Measurements from ENCODE around the gene CSAG3.
"Not testable (repeated sequence)": the region's sequence is repeated elsewhere in the genome, so short reads cannot be mapped to it uniquely, and the experiment has no call there.

Gene CSAG3

GRCh38 chrX:152738560-152738959 lies 20.5 kb upstream of the CSAG3 start:
- ChIA-PET CTCF (no interaction called here), POLR2A (ENCODE audit: low non-redundant PET) (no interaction called here)
- no peak overlapping the region for H3K27ac ChIP-seq
- DNase-seq (ENCODE audit: low spot score), result no peak
- TF ChIP-seq CTCF (conservative IDR thresholded peaks at IDR 0.05; ENCODE audit: low read depth), result no peak

- CTCF ChIA-PET; POLR2A ChIA-PET (ENCODE audit: low non-redundant PET); DNase-seq (ENCODE audit: low spot score): not testable (repeated sequence)
Measured at GRCh38 chrX:152753686-152754650, 5.0 kb upstream of the CSAG3 start, which contains the start of gene MAGEA2. Gene MAGEA2, minus strand, starts transcription at chrX:152753842. Its CDS starts 2,479 bp downstream, at chrX:152751363.

DNA sequence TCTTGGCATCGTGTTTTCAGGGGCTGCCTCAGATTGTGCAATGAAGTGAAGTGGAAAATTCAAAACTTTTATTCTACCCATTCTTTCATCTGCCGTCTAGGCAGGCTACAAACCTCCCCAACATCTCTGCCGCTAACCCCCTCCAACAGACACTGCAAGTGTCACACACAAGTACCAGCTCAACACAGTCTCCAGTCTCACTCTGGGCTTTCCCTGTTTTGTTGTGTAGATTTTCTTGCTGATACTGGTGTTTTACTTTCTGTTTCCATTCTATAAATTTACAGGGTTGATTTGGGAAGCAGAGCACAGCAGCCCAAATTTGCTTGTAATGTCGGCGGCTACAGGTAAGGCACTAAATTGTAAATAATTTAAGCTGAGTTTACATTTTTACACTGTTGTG lies 4.1 kb upstream of the CSAG3 start:
- CTCF ChIA-PET; H3K27ac ChIP-seq; POLR2A ChIA-PET (ENCODE audit: low non-redundant PET); DNase-seq (ENCODE audit: low spot score): not testable (repeated sequence)

More at GRCh38 chrX:152753686-152754650, 5.0 kb upstream of the CSAG3 start, which contains the start of gene MAGEA2:
- not testable (repeated sequence) for H3K27ac ChIP-seq

GRCh38 chrX:152759544-152759943 lies 526 bp downstream of the CSAG3 start:
- H3K27ac ChIP-seq; DNase-seq (ENCODE audit: low spot score); POLR2A ChIA-PET (ENCODE audit: low non-redundant PET); CTCF ChIA-PET: not testable (repeated sequence)

GRCh38 chrX:152761582-152761981 lies 2.6 kb downstream of the CSAG3 start:
- H3K27ac ChIP-seq; CTCF ChIA-PET; DNase-seq (ENCODE audit: low spot score); POLR2A ChIA-PET (ENCODE audit: low non-redundant PET): not testable (repeated sequence)

GRCh38 chrX:152766562-152766961 lies 7.5 kb downstream of the CSAG3 start:
- CTCF ChIA-PET; POLR2A ChIA-PET (ENCODE audit: low non-redundant PET): not testable (repeated sequence)

DNA sequence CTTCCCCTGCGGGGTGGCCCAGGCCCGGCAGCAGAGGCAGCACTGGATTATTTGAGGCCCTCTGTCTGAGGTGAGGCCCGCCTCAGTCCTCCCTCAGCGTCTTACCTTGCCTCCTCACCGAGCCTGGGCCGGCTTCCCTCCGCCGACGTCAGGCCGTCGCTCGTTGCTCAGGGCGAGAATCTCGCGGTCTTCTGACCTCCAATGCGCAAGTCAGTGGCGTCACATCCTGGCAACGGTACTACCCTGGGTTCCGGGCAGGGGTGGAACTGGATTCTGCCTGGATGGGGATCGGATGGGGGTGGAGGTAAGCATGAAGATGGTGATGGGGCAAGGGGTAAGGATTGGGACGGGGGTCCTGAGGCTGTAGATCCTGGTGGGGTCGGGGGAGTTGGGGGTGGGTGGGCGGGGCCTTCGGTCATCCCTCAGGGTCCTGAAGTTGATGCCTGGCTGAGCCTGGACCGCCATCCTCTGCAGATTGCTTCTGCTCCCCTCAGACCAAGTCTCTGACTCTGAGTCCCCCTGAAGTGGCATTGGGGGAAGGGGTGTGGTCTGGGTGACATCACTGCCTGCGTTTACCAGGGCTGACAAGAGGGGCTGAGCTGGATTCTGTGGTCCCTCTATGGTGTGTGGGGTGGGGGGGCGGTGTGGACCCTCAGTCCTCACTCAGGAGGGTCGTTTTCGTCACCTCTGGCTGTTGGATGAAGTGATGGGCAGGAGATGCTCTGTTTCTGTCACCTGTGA lies 10.7 kb downstream of the CSAG3 start, which contains the start of gene MAGEA6:
TSS of gene MAGEA6 (minus strand) at position 141 of the 741 bp plus-strand sequence. CDS start 2,039 bp downstream, outside the sequence.
- POLR2A ChIA-PET (ENCODE audit: low non-redundant PET); H3K27ac ChIP-seq; DNase-seq (ENCODE audit: low spot score); CTCF ChIA-PET: not testable (repeated sequence)

More at GRCh38 chrX:152766562-152766961, 7.5 kb downstream of the CSAG3 start:
- DNase-seq (ENCODE audit: low spot score); H3K27ac ChIP-seq: not testable (repeated sequence)

- DNase-seq (ENCODE audit: low spot score); H3K27ac ChIP-seq; CTCF ChIA-PET; POLR2A ChIA-PET (ENCODE audit: low non-redundant PET): not testable (repeated sequence)
Measured at GRCh38 chrX:152787062-152787461, 28.0 kb downstream of the CSAG3 start.

- H3K27ac ChIP-seq, result no peak overlapping the region
- ChIA-PET CTCF (no interaction called here), POLR2A (ENCODE audit: low non-redundant PET) (no interaction called here)
- no peak for DNase-seq (ENCODE audit: low spot score)
- TF ChIP-seq CTCF (conservative IDR thresholded peaks at IDR 0.05; ENCODE audit: low read depth), result no peak
Measured at GRCh38 chrX:152798945-152799344, 39.9 kb downstream of the CSAG3 start.

DNA sequence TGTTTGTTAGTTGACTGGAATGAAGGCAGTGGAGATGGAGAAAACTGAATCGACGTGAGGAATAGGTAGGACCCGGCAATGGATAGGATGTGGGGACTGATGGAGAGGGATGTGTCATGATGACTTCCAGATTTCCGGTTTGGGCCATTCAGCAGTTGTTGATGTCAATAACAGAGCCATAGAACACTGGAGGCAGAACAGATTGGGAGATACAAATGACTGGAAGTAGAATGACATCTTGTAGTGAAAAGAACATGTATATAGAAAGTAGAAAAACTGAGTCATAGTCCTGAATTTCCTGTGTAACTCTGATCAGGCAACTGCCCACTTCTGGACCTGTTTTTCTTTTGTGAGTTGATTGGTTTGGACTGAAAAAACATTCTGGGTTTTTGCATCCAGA lies 47.0 kb downstream of the CSAG3 start:
- CTCF ChIA-PET, result interaction anchor here (0.6 kb wide), 1 partner anchor 164 kb away, joined by 3 read pairs; no protein-coding TSS in a partner anchor
- no peak overlapping the region for H3K27ac ChIP-seq
- no peak for DNase-seq (ENCODE audit: low spot score)
- TF ChIP-seq CTCF (conservative IDR thresholded peaks at IDR 0.05; ENCODE audit: low read depth), result no peak
- POLR2A ChIA-PET (ENCODE audit: low non-redundant PET), result no interaction called here

Measured in RWPE1 (cell line).